Hepatocyte (in vitro differentiated cells): ENCODE data around the gene MSI2.

Source experiments
- CTCF ChIP-seq: fragments of 200-600 bp; sonication (generic); IDR thresholded peaks from 2 replicates; pipeline ENCODE4 v1.5.1; 2016; ENCODE audit warnings: antibody characterized with exemption, mild to moderate bottlenecking; ENCODE audit not compliant: poor library complexity
- EZH2 ChIP-seq: fragments of 200-600 bp; sonication (generic); IDR thresholded peaks from 2 replicates; pipeline ENCODE4 v1.6.1; 2016; ENCODE audit warnings: antibody characterized with exemption, mild to moderate bottlenecking, borderline replicate concordance
- EZH2phosphoT487 ChIP-seq: fragments of 200-600 bp; sonication (generic); IDR thresholded peaks from one replicate; pipeline ENCODE4 v1.6.1; 2018; ENCODE audit warnings: antibody characterized with exemption, mild to moderate bottlenecking, low read depth, moderate library complexity; ENCODE audit not compliant: unreplicated experiment, severe bottlenecking

DNA sequence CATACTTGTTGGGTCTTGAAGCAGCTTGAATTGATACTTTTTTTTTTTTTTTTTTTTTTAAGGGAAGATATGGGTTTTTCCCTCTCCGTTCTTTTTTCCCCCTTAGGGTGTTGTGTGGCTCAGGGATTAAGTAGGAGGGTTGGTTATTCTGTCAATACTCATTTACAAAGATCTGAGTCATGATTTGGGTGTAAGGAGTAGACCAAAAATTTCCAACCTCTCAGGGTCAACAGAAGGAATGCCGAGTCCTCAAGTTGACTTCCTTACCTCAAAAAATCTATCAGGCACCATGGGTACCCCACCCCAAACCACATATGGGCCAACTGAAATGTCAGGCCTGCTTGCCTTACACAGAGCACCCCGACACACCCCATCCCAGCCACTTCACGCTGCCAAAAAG is 258.3 kb downstream of the MSI2 start:
- TF ChIP-seq CTCF (no peak), EZH2 (no peak), EZH2phosphoT487 (no peak)
